Activated CD4-positive, alpha-beta T cell treated with anti-CD3 and anti-CD28 coated beads for 48 hours (primary cell): ENCODE data around the gene ZNF543.
"Not testable (repeated sequence)": the region's sequence is repeated elsewhere in the genome, so short reads cannot be mapped to it uniquely, and the experiment has no call there.

ENCODE experiments used
- DNase-seq: peaks from one replicate; pipeline ENCODE4 v3.0.0-alpha.2; 2020

The ZNF543 gene

GRCh38 chr19:57321751-57322150 is 1.5 kb downstream of the ZNF543 start:
- DNase-seq: no peak

- no peak for DNase-seq
Observed at GRCh38 chr19:57324992-57325391, 4.7 kb downstream of the ZNF543 start.

GRCh38 chr19:57327993-57328392 is 7.7 kb downstream of the ZNF543 start:
- no peak for DNase-seq

GRCh38 chr19:57334191-57334590 is 13.9 kb downstream of the ZNF543 start:
- no peak for DNase-seq

GRCh38 chr19:57338877-57339276 is 18.6 kb downstream of the ZNF543 start:
- DNase-seq: no peak

GRCh38 chr19:57342582-57342981 is 22.3 kb downstream of the ZNF543 start:
- DNase-seq: no peak

GRCh38 chr19:57348136-57348535 is 27.9 kb downstream of the ZNF543 start:
- no peak for DNase-seq

- peak; percentile 88 for DNase-seq
Observed at GRCh38 chr19:57350877-57351805, 30.9 kb downstream of the ZNF543 start, which contains the start of gene ZNF304. TSS of gene ZNF304 (plus strand) at chr19:57351271. CDS start at chr19:57351665, 394 bp downstream.

- DNase-seq: no peak
Observed at GRCh38 chr19:57351867-57352266, 31.6 kb downstream of the ZNF543 start.

- DNase-seq: no peak
Observed at GRCh38 chr19:57355916-57356315, 35.6 kb downstream of the ZNF543 start.

- DNase-seq: no peak
Observed at GRCh38 chr19:57357406-57357805, 37.1 kb downstream of the ZNF543 start.

- no peak for DNase-seq
Observed at GRCh38 chr19:57359300-57359699, 39.0 kb downstream of the ZNF543 start.

GRCh38 chr19:57362419-57362818 is 42.1 kb downstream of the ZNF543 start:
- DNase-seq: no peak

- peak; percentile 98 for DNase-seq
Observed at GRCh38 chr19:57362997-57363687, 42.9 kb downstream of the ZNF543 start, which contains the start of the genes TRAPPC2B and ZNF547. TSS of gene TRAPPC2B (plus strand) at chr19:57363551. CDS start at chr19:57364834, 1,283 bp downstream. TSS of gene ZNF547 (plus strand) at chr19:57363551. CDS start at chr19:57368556, 5,005 bp downstream.

- no peak for DNase-seq
Observed at GRCh38 chr19:57363688-57364181, 43.5 kb downstream of the ZNF543 start.

GRCh38 chr19:57366776-57367175 is 46.5 kb downstream of the ZNF543 start:
- no peak for DNase-seq

GRCh38 chr19:57374179-57374578 is 53.9 kb downstream of the ZNF543 start:
- no peak for DNase-seq

- DNase-seq: not testable (repeated sequence)
Observed at GRCh38 chr19:57374647-57375046, 54.4 kb downstream of the ZNF543 start.

GRCh38 chr19:57376151-57376550 is 55.9 kb downstream of the ZNF543 start:
- no peak for DNase-seq

GRCh38 chr19:57377498-57378146 is 57.4 kb downstream of the ZNF543 start:
- DNase-seq: no peak
